SK-N-SH (cell line): Measurements from ENCODE around the gene MEIOC.

Experiments
- CTCF ChIP-seq: fragments of 200-600 bp; sonication (generic); IDR thresholded peaks from 2 replicates; pipeline ENCODE4 v1.6.1; 2017; ENCODE audit warnings: antibody characterized with exemption, mild to moderate bottlenecking, moderate library complexity
- GATA2 ChIP-seq: sonication (generic); formaldehyde crosslinking; IDR thresholded peaks from 2 replicates; pipeline ENCODE4 v1.5.0; 2020; ENCODE audit warnings: mild to moderate bottlenecking, missing genetic modification reagents
- MAX ChIP-seq: IDR thresholded peaks from 2 replicates; pipeline ENCODE4 v1.4.0; 2012; ENCODE audit warnings: low read depth
- RAD21 ChIP-seq: IDR thresholded peaks from 2 replicates; pipeline ENCODE4 v1.6.1; 2012; ENCODE audit warnings: mild to moderate bottlenecking, low read length
- RXRA ChIP-seq: IDR thresholded peaks from 2 replicates; pipeline ENCODE4 v1.4.0; 2012; ENCODE audit warnings: low read depth, mild to moderate bottlenecking, borderline replicate concordance
- SIN3A ChIP-seq: IDR thresholded peaks from 2 replicates; pipeline ENCODE4 v1.6.1; 2012; ENCODE audit warnings: low read depth, mild to moderate bottlenecking, low read length, moderate library complexity, borderline replicate concordance
- TAF1 ChIP-seq: IDR thresholded peaks from 2 replicates; pipeline ENCODE4 v1.6.1; 2012; ENCODE audit warnings: low read depth, mild to moderate bottlenecking, low read length, moderate library complexity, borderline replicate concordance

- TF ChIP-seq GATA2 (CRISPR knock-in tag) (no peak), RAD21 (no peak), MAX (no peak), CTCF (no peak), SIN3A (no peak), RXRA (no peak), TAF1 (no peak)
Measured at GRCh38 chr17:44666006-44666405, 9.7 kb downstream of the MEIOC start.
